ENCODE measurements around the gene TVP23C. TPM values are rescaled to one million over a fixed set of nuclear protein-coding genes. Genes with fewer than 3 reads are reported as not detected.
A peak's percentile ranks its signal among the peaks of the same experiment; 100 is the strongest.

TVP23C gene
- total RNA-seq, 4 donors from 2014 or later, result 3.8 to 17.0 (median 8.4) TPM

GRCh38 chr17:15453246-15453645 is 110.0 kb downstream of the TVP23C start:
- WGBS, 2 donors (ENCODE audit: low coverage in 1 of 2), result 23 to 44% methylated on average over 4 of the region's 4 CpGs
- no peaks in the 10 kb centered on the region for H3K9me3 ChIP-seq
- H3K36me3 ChIP-seq, result no peaks in the 10 kb centered on the region
- no peak overlapping the region for H3K4me3 ChIP-seq
- ATAC-seq, result no peak
- TF ChIP-seq CTCF (IDR thresholded peaks at IDR 0.05), result no peak
- TF ChIP-seq EP300 (IDR thresholded peaks at IDR 0.05), result no peak
- no peak for TF ChIP-seq POLR2A (IDR thresholded peaks at IDR 0.05)
- no peak for TF ChIP-seq POLR2AphosphoS5 (IDR thresholded peaks at IDR 0.05)
- H3K27me3 ChIP-seq, result no peaks in the 10 kb centered on the region
- H3K27ac ChIP-seq, result peak overlapping the region in 2 of 4 donors; percentile 41 to 42
- H3K4me1 ChIP-seq, result peaks cover 7 to 60% (median 27%) of the 10 kb centered on the region in 3 donors

GRCh38 chr17:15452746-15453145 is 110.5 kb downstream of the TVP23C start:
- H3K4me1 ChIP-seq, result peaks cover 5 to 60% (median 24%) of the 10 kb centered on the region in 3 donors
- WGBS, 2 donors (ENCODE audit: low coverage in 1 of 2), result 31 to 100% methylated on average over 1 of the region's 1 CpG
- H3K4me3 ChIP-seq, result no peak overlapping the region
- H3K9me3 ChIP-seq, result no peaks in the 10 kb centered on the region
- H3K36me3 ChIP-seq, result no peaks in the 10 kb centered on the region
- no peak for TF ChIP-seq CTCF (IDR thresholded peaks at IDR 0.05)
- no peak for TF ChIP-seq POLR2AphosphoS5 (IDR thresholded peaks at IDR 0.05)
- no peak for TF ChIP-seq EP300 (IDR thresholded peaks at IDR 0.05)
- TF ChIP-seq POLR2A (IDR thresholded peaks at IDR 0.05), result no peak
- no peaks in the 10 kb centered on the region for H3K27me3 ChIP-seq
- peak overlapping the region in 2 of 4 donors; percentile 6 to 41 for H3K27ac ChIP-seq
- no peak for ATAC-seq

Small RNA genes within 50 kb of the gene (small RNA-seq; reads per million reads assigned to genes)
- gene AC005838.1 (0 reads per million in 4 donors), gene RF00090 (0 reads per million in 4 donors)

Other genes with a start within 250 kb of the TVP23C start
- 1 to 10 TPM in 1 of 4 donors, not detected in 3; 2.6 TPM for gene TEKT3, start 221.9 kb downstream of the TVP23C start, total RNA-seq
- gene CDRT4, start 95.9 kb downstream of the TVP23C start, total RNA-seq, result 1 to 10 TPM; 5.4 to 5.9 (median 5.5) TPM
- under 1 TPM; 0.40 to 0.81 (median 0.66) TPM for gene FBXW10B, start 56.2 kb upstream of the TVP23C start, total RNA-seq
- gene TRIM16, start 120.8 kb upstream of the TVP23C start, total RNA-seq, result 10 to 100 TPM; 18.6 to 61.0 (median 36.8) TPM
- gene ZNF286A, start 136.3 kb upstream of the TVP23C start, total RNA-seq, result 10 to 100 TPM; 15.3 to 27.9 (median 21.8) TPM
- gene TBC1D26, start 168.8 kb upstream of the TVP23C start, total RNA-seq, result under 1 TPM in 2 of 4 donors, not detected in 2; 0.08 to 0.93 TPM

All from gastroesophageal sphincter (tissue), 4 donors.